ENCODE measurements around the gene TSHZ1.

- TF ChIP-seq EZH2phosphoT487 (IDR thresholded peaks at IDR 0.05; ENCODE audit: borderline replicate concordance, low read length) (no peak), CTCF (conservative IDR thresholded peaks at IDR 0.05; ENCODE audit: low read depth, low read length) (no peak), EZH2 (IDR thresholded peaks at IDR 0.05; ENCODE audit: low read length, unreplicated experiment) (no peak)
These were observed 13.2 kb downstream of the TSHZ1 start for GRCh38 chr18:75223687-75224347.

All from PC-3 (cell line).